HG03442 (cell line): Measurements from ENCODE around the gene ARHGAP22.

Experiments
- ATAC-seq: cut with Tn5 transposase; IDR thresholded peaks from one replicate; pipeline ENCODE4 v1.9.1; 2021; ENCODE audit warnings: mild to moderate bottlenecking, moderate library complexity; ENCODE audit not compliant: unreplicated experiment

ARHGAP22 gene

DNA sequence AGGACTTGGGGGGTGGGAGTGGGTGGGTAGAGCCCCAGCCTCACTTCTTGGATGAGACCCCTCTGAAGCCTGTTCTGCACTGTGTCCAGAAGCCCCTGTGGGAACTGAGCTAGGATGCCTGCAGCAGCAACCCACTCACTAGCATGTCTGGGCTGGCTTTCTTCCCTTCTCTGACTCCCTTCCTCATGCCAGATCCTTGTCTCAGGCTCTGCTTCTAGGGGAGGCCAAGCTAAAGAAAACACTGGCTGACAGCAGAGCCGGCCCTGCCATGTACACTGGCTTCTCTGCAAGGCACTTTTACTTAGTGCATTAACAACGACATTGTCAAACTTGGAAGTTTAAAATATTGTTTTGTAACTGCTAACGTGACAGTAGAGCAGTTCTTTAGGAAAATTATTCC lies 50.2 kb downstream of the ARHGAP22 start:
- no peak for ATAC-seq

- no peak for ATAC-seq
Measured at GRCh38 chr10:48554246-48554645, 50.6 kb downstream of the ARHGAP22 start.

- no peak for ATAC-seq
Measured at GRCh38 chr10:48552946-48553564, 51.8 kb downstream of the ARHGAP22 start.

- no peak for ATAC-seq
Measured at GRCh38 chr10:48551861-48552591, 52.8 kb downstream of the ARHGAP22 start.

GRCh38 chr10:48550977-48551376 lies 53.9 kb downstream of the ARHGAP22 start:
- no peak for ATAC-seq

- no peak for ATAC-seq
Measured at GRCh38 chr10:48550071-48550691, 54.7 kb downstream of the ARHGAP22 start.

DNA sequence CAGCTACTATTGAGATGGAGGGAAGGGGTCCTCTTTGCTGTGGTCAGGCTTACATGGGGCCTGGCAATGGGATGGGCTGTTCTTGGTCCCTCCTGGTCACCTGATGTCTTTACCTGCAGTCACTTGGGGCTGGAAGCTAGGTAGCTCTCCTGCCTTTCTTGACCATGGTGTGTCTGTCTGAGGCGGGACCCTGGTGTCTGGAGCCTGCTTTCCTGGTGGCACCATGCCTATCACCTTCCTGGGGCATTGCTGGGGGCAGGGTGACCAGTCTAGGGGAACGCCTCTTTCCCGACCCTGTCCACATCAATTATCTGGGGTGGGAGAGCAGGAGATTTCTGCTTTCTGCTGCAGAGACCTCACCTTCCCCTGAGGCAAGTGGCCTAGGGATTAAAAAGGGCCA lies 55.6 kb downstream of the ARHGAP22 start:
- no peak for ATAC-seq

DNA sequence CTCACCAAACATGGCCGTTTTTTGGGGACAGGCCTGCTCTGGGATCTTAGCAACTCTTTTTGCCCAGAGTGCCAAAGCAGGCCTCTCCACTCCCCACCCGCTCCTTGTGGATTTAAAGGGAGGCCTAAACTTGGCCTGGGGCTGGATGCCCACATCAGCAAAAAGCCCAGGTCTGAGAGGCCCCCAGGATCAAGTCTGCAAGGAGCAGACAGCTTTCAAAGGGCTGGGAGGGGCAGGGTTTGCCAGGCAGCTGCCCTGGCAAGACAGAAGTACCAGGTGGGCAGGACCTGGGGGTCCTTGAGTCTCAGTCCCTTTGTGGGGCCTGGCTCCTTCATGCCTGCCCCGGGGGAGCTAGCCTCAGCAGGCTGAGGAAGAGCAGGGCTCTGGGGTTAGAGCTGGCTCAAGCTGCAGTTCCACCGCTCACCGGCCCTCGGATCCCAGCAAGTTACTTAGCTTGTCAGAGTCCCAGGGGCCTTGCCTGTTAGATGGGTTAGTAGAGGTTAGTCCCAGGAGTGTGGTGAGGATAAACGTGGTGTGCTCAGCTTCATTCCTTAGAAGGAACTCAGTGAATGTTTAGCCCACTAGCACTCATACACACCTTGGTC lies 56.2 kb downstream of the ARHGAP22 start:
- no peak for ATAC-seq

DNA sequence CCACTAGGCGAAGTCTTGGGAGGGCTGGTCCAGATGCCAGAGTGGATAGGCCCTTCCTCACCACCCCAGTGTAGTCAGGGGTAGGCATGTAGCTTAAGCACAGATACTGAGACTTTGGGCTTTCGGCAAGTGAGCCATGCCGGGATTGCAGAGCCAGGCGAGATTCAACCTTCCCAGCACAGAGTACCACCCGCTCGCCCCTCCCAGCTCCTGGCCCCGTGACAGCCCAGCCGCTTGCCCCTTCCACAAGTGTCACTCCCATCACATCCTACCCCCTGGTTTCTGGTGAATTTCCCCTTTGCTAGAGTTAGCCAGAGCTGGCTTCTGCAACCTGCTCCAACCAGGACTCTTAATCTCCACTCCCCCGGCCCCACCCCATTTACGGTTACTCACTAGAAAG lies 56.9 kb downstream of the ARHGAP22 start:
- no peak for ATAC-seq

DNA sequence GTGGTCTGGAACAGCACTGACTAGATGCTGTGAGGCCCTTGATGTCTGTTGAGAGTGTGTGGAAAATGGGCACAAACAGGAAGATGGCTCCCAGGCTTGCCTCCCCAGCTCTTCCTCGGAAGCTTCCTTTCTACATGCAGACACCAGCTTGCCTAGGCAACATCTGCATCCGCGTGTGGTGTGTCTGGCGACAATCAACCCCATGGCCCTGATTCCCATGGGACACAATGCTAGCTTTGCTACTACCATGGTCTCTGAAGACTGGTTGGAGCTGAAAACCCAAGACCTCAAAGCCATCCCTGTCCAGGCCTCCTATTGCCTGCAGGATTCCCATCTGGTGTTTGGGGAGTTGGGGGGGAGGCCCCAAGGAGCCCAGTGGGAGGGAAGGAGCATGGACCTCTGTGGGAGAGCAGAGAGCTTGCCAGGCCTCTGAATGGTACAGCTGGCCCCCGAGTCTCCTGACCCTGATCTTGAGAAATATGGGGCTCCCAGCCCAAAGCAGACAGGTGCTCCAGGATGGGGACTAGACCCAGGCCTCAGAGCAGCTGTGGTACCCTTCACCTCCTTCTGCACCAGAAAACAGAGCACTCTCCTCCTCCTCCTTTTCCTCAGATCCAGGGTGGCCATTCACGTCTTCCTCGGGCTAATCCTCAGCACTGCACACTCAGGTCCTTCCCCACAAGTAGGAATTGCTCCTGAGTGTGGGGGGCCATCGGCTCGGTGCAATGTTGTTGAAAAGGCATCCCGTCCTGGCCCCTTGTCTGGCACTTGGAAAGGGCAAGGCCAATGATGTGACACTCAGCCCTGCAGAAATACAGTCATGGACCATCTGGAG lies 57.6 kb downstream of the ARHGAP22 start:
- no peak for ATAC-seq

GRCh38 chr10:48545462-48546145 lies 59.3 kb downstream of the ARHGAP22 start:
- no peak for ATAC-seq

DNA sequence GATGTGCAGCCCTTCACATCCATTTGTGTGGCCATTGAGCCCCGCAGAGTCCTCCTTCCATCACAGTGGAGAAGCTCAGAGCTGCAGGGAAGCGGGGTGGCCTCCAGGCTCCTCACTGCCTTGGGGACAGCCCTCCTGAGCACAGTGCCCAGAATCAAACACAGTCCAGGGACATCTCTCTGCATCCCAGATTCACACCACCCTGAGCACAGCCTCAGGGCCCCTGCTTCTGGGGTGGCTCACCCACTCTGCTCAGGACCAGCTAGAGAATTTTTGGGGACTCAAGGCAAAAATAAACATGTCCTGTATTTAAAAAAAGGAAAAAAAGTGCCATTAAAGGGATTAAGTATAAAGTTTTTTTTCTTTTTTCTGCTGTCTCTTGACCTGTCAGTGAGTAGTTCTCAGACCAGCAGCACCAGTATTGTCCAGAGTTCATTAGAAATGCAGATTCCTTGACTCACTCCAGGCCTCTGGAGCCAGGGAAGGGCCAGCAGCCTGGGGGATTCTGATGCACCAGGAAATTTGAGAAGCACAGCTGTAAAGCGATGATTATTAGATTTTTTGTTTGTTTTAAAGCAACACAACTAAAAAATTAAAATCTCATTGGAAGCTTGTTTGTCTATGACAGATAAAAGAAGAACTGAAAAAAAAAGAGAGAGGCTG lies 61.6 kb downstream of the ARHGAP22 start:
- no peak for ATAC-seq

- no peak for ATAC-seq
Measured at GRCh38 chr10:48542471-48543181, 62.2 kb downstream of the ARHGAP22 start.

DNA sequence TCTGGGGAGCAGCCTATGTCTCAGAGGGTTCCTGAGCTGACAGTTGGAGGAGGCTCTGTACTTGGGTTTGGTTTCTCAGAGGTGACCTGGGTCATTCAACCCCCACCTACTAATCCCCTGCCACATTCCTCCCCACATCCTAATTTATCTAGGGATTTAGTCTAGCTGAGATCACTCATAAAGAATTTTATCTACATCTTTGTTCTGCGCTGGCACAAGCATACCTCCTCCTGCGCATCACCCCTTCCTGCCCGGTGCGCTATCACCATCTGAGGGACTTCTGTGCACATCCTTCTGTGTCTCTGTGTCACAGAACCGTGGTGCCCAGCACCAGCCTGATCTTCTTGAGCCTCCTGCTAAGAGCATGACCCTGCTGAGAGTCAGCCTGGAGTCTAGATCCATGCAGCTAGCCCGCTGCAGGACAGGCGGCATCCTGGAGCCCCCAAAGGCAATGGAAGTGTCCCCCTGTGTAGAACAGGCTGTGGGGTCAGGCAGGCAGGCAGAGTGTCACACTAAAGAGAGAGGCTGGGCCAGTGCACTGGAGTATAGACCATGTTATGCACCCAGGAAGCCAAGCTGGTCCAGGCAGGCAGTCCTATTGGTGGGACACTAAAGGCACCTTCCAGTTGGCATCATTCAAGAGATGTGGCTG lies 63.6 kb downstream of the ARHGAP22 start:
- ATAC-seq, result no peak

GRCh38 chr10:48538611-48539010 lies 66.3 kb downstream of the ARHGAP22 start:
- no peak for ATAC-seq

GRCh38 chr10:48536916-48537890 lies 67.7 kb downstream of the ARHGAP22 start:
- no peak for ATAC-seq

GRCh38 chr10:48536156-48536500 lies 68.7 kb downstream of the ARHGAP22 start:
- ATAC-seq, result no peak
